Fibroblast of skin of back (primary cell): ENCODE results near the gene ADTRP.

Source experiments
- DNase-seq: peaks from one replicate; pipeline ENCODE4 v3.0.0-alpha.2; 2013

Gene ADTRP

GRCh38 chr6:11755725-11756124, 22.9 kb downstream of the ADTRP start:
- DNase-seq = no peak

- peak; percentile 41 for DNase-seq
Measured at GRCh38 chr6:11754625-11755271, 23.9 kb downstream of the ADTRP start.

- DNase-seq = no peak
Measured at GRCh38 chr6:11753798-11754197, 24.8 kb downstream of the ADTRP start.

GRCh38 chr6:11752360-11752759, 26.2 kb downstream of the ADTRP start:
- no peak for DNase-seq

GRCh38 chr6:11750682-11751081, 27.9 kb downstream of the ADTRP start:
- DNase-seq = no peak

GRCh38 chr6:11748591-11749210, 29.9 kb downstream of the ADTRP start:
- DNase-seq = no peak

- peak; percentile 37 for DNase-seq
Measured at GRCh38 chr6:11747021-11747420, 31.6 kb downstream of the ADTRP start.

GRCh38 chr6:11744753-11745152, 33.9 kb downstream of the ADTRP start:
- no peak for DNase-seq

- no peak for DNase-seq
Measured at GRCh38 chr6:11744101-11744500, 34.5 kb downstream of the ADTRP start.

- DNase-seq = no peak
Measured at GRCh38 chr6:11740875-11741274, 37.7 kb downstream of the ADTRP start.

GRCh38 chr6:11738661-11739375, 39.8 kb downstream of the ADTRP start:
- no peak for DNase-seq

GRCh38 chr6:11738234-11738633, 40.4 kb downstream of the ADTRP start:
- no peak for DNase-seq

- no peak for DNase-seq
Measured at GRCh38 chr6:11736601-11737000, 42.0 kb downstream of the ADTRP start.

GRCh38 chr6:11734861-11735613, 43.6 kb downstream of the ADTRP start:
- no peak for DNase-seq

- DNase-seq = peak; percentile 82
Measured at GRCh38 chr6:11732036-11732631, 46.5 kb downstream of the ADTRP start.

- peak; percentile 18 for DNase-seq
Measured at GRCh38 chr6:11731423-11731822, 47.2 kb downstream of the ADTRP start.

- DNase-seq = no peak
Measured at GRCh38 chr6:11730641-11731040, 48.0 kb downstream of the ADTRP start.

- no peak for DNase-seq
Measured at GRCh38 chr6:11729076-11729475, 49.5 kb downstream of the ADTRP start.

GRCh38 chr6:11727998-11728961, 50.3 kb downstream of the ADTRP start:
- no peak for DNase-seq

- DNase-seq = no peak
Measured at GRCh38 chr6:11727346-11727997, 51.1 kb downstream of the ADTRP start.

GRCh38 chr6:11724286-11724685, 54.3 kb downstream of the ADTRP start:
- DNase-seq = no peak
